Measurements from ENCODE around the gene TDRD7.

DNA sequence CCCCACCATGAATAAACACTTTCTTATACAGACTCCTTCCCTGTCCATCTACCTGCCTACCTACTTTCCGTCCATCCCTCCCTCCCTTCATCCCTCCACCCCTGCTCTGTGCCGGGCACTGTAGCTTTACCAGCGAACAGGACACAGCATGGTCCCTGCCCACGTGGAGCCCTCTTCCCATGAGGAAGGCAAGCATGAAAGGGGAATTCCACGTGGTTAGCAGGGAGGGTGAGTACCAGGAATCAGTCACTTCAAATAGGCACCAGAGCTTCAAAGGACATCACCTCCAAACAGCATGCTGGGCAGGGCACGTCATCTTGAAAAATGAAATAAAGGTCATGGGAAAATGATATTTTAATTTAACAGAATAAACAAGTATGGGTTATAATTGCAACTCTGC lies 35.0 kb upstream of the TDRD7 start:
- TF ChIP-seq, protein P1, sequence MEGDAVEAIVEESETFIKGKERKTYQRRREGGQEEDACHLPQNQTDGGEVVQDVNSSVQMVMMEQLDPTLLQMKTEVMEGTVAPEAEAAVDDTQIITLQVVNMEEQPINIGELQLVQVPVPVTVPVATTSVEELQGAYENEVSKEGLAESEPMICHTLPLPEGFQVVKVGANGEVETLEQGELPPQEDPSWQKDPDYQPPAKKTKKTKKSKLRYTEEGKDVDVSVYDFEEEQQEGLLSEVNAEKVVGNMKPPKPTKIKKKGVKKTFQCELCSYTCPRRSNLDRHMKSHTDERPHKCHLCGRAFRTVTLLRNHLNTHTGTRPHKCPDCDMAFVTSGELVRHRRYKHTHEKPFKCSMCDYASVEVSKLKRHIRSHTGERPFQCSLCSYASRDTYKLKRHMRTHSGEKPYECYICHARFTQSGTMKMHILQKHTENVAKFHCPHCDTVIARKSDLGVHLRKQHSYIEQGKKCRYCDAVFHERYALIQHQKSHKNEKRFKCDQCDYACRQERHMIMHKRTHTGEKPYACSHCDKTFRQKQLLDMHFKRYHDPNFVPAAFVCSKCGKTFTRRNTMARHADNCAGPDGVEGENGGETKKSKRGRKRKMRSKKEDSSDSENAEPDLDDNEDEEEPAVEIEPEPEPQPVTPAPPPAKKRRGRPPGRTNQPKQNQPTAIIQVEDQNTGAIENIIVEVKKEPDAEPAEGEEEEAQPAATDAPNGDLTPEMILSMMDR (IDR thresholded peaks at IDR 0.05; ENCODE audit: low read length): no peak
- TF ChIP-seq EZH2 (IDR thresholded peaks at IDR 0.05; ENCODE audit: borderline replicate concordance, low read length): no peak

Data from OCI-LY1 (cell line).